HepG2 (cell line): ENCODE measurements around the gene MAP3K14. TPM values are rescaled to one million over a fixed set of nuclear protein-coding genes. Genes with fewer than 3 reads are reported as not detected.
A peak's percentile ranks its signal among the peaks of the same experiment; 100 is the strongest.

Experiments used
- ATAC-seq: fragments of 200-7000 bp; cut with Tn5 transposase; 3 replicates; pipeline ENCODE4 v1.9.1; 2020; ENCODE audit warnings: mild to moderate bottlenecking, moderate library complexity
- BruUV-seq: library from RNA; stranded (reverse); fragments of 400-500 nt; replicated peaks from 2 replicates; lab custom pipeline; 2021; lab: Mats Ljungman, UMichigan
- CTCF ChIA-PET: fragments of 300-600 bp; formaldehyde crosslinking; extraction: SDS; loops from one replicate; lab custom pipeline; 2021; ENCODE audit warnings: low total read pairs, inconsistent platforms, low intra/inter-chr PET ratio; lab: Yijun Ruan, JAX
- POLR2A ChIA-PET: fragments of 350-600 bp; sonication (Branson Sonifier 250); formaldehyde crosslinking; loops from one replicate; lab custom pipeline; 2020; ENCODE audit warnings: antibody characterized with exemption, inconsistent platforms; lab: Yijun Ruan, JAX
- DNase-seq: peaks from one replicate; pipeline ENCODE4 v3.0.0-alpha.2; 2015; ENCODE audit warnings: low spot score
- FAIRE-seq: peaks from 3 replicates; lab custom pipeline; 2011; peaks lifted over from hg19 to GRCh38; lab: Jason Lieb, UNC
- H2AFZ ChIP-seq: one replicate; pipeline ENCODE4 v1.6.1; 2011; ENCODE audit warnings: low read length, inconsistent platforms
- H3K27ac ChIP-seq: fragments of 300-600 bp; 3 replicates; pipeline ENCODE4 v1.8.0; 2011; ENCODE audit warnings: mixed run types, mild to moderate bottlenecking, mixed read lengths, low read length, inconsistent platforms; ENCODE audit not compliant: insufficient read depth; ENCODE audit errors: extremely low read length
- H3K27me3 ChIP-seq, 2 experiments: fragments of 200-600 bp in 1 of 2; 2 replicates in 1 of 2; 3 replicates in 1 of 2; pipeline versions ENCODE4 v1.6.0 to v1.8.0; 2011; ENCODE audit warnings: low read length in 2 of 2, mild to moderate bottlenecking in 2 of 2, moderate library complexity in 2 of 2, inconsistent platforms in 1 of 2; ENCODE audit not compliant: insufficient read depth in 2 of 2, control insufficient read depth in 1 of 2
- H3K36me3 ChIP-seq, 2 experiments: fragments of 200-600 bp in 1 of 2; replicated peaks in 1 of 2; 2 replicates in 1 of 2; 3 replicates in 1 of 2; pipeline versions ENCODE4 v1.5.1 to v1.8.0; 2011; ENCODE audit warnings: low read length in 2 of 2, inconsistent platforms in 1 of 2; ENCODE audit not compliant: insufficient read depth in 2 of 2, control insufficient read depth in 1 of 2
- H3K4me1 ChIP-seq: 2 replicates; pipeline ENCODE4 v1.5.1; 2012; ENCODE audit warnings: low read length, inconsistent platforms; ENCODE audit not compliant: insufficient read depth
- H3K4me2 ChIP-seq: 2 replicates; pipeline ENCODE4 v1.6.0; 2011; ENCODE audit warnings: low read depth, low read length, inconsistent platforms
- H3K4me3 ChIP-seq, 3 experiments: fragments of 200-600 bp in 1 of 3; sonication (generic), shearing (Covaris generic) in 1 of 3; replicated peaks in 1 of 3; 2 replicates each; pipeline ENCODE4 v1.5.1; 2011 to 2016; ENCODE audit warnings: low read length in 3 of 3, inconsistent platforms in 2 of 3, low read depth in 2 of 3, mild to moderate bottlenecking in 2 of 3, control low read depth in 1 of 3, mixed read lengths in 1 of 3; ENCODE audit not compliant: insufficient read depth in 1 of 3
- H3K79me2 ChIP-seq: one replicate; pipeline ENCODE4 v1.6.1; 2011; ENCODE audit warnings: low read length, inconsistent platforms; ENCODE audit not compliant: insufficient read depth
- H3K9ac ChIP-seq: 2 replicates; pipeline ENCODE4 v1.6.0; 2011; ENCODE audit warnings: mild to moderate bottlenecking, low read depth, low read length, inconsistent platforms; ENCODE audit not compliant: insufficient read depth
- H3K9me3 ChIP-seq: 2 replicates; pipeline ENCODE4 v1.5.1; 2012; ENCODE audit warnings: mild to moderate bottlenecking, low read length
- H4K20me1 ChIP-seq: 2 replicates; pipeline ENCODE4 v1.6.0; 2011; ENCODE audit warnings: inconsistent platforms, mild to moderate bottlenecking, low read length, moderate library complexity; ENCODE audit not compliant: insufficient read depth
- CEBPB ChIP-seq: IDR thresholded peaks from 2 replicates; pipeline ENCODE4 v1.6.1; 2011; ENCODE audit warnings: low read depth, low read length, improper control_type of control experiment, borderline replicate concordance
- GTF3A ChIP-seq: sonication (generic); formaldehyde crosslinking; conservative IDR thresholded peaks from 2 replicates; pipeline ENCODE4 v1.4.0; 2020; ENCODE audit warnings: mild to moderate bottlenecking, missing genetic modification reagents
- HCFC1 ChIP-seq: fragments of 150-350 bp; IDR thresholded peaks from 2 replicates; pipeline ENCODE4 v1.6.1; 2014; ENCODE audit warnings: low read depth, low read length
- IRF2 ChIP-seq: IDR thresholded peaks from 2 replicates; pipeline ENCODE4 v1.6.1; 2018; ENCODE audit warnings: missing genetic modification reagents, missing compliant biosample characterization
- KDM2A ChIP-seq: sonication (generic); formaldehyde crosslinking; IDR thresholded peaks from 2 replicates; pipeline ENCODE4 v1.4.0; 2020; ENCODE audit warnings: low read depth, missing genetic modification reagents, borderline replicate concordance
- PBX2 ChIP-seq: IDR thresholded peaks from 2 replicates; pipeline ENCODE4 v1.6.1; 2016; ENCODE audit warnings: control low read depth
- PCBP1 ChIP-seq: fragments of 200-400 bp; formaldehyde crosslinking; IDR thresholded peaks from 2 replicates; pipeline ENCODE4 v1.6.1; 2017; ENCODE audit warnings: mild to moderate bottlenecking, low read depth, low read length, borderline replicate concordance
- RARA ChIP-seq: IDR thresholded peaks from 2 replicates; pipeline ENCODE4 v1.6.1; 2016; ENCODE audit warnings: missing genetic modification reagents, missing compliant biosample characterization
- RXRA ChIP-seq: sonication (generic); formaldehyde crosslinking; IDR thresholded peaks from 2 replicates; pipeline ENCODE4 v1.5.1; 2020; ENCODE audit warnings: missing genetic modification reagents
- SKIL ChIP-seq: sonication (generic); formaldehyde crosslinking; IDR thresholded peaks from 2 replicates; pipeline ENCODE4 v1.8.0; 2022; ENCODE audit warnings: missing genetic modification reagents, mild to moderate bottlenecking, moderate library complexity, borderline replicate concordance
- U2AF2 ChIP-seq: fragments of 200-400 bp; formaldehyde crosslinking; IDR thresholded peaks from 2 replicates; pipeline ENCODE4 v1.6.1; 2017; ENCODE audit warnings: low read depth, mild to moderate bottlenecking, low read length
- ZBTB33 ChIP-seq: sonication (generic); formaldehyde crosslinking; IDR thresholded peaks from 2 replicates; pipeline ENCODE4 v1.4.0; 2020; ENCODE audit warnings: missing genetic modification reagents
- ZNF274 ChIP-seq: sonication (generic); formaldehyde crosslinking; IDR thresholded peaks from 2 replicates; pipeline ENCODE4 v1.5.1; 2020; ENCODE audit warnings: mild to moderate bottlenecking, missing genetic modification reagents
- ZNF326 ChIP-seq: sonication (generic); formaldehyde crosslinking; IDR thresholded peaks from 2 replicates; pipeline ENCODE4 v1.4.0; 2020; ENCODE audit warnings: missing genetic modification reagents, borderline replicate concordance
- WGBS: methylation state at CpG from one replicate; pipeline ENCODE4 v1.1.6; 2017; ENCODE audit warnings: low lambda C conversion rate; 5-methylcytosine and 5-hydroxymethylcytosine counted together
- in situ Hi-C: cut with HindIII; loops from 2 replicates; pipeline ENCODE4 v1.10.0; 2017; ENCODE audit warnings: low pct_unique_long_range_greater_than_20kb; ENCODE audit not compliant: extremely low pct_ligation_motif_present
- intact Hi-C: fragments of 100-400 bp; cut with micrococcal nuclease; formaldehyde crosslinking; loops from one replicate; pipeline ENCODE4 v1.10.0; 2022; ENCODE audit not compliant: unreplicated experiment
- polyA plus RNA-seq, 8 experiments: library from polyadenylated mRNA; depleted of rRNA in 3 of 8; stranded (reverse) in 7 of 8; unstranded in 1 of 8; fragments of >200 nt; fragmentation: Illumina TruSeq in 4 of 8; extraction: Trizol in 4 of 8; gene quantifications; 2 replicates each; pipeline versions ENCODE4 v1.2.1 to v1.2.3, GENCODE V29; 2011 to 2016; ENCODE audit warnings: low read depth in 4 of 8, missing spikeins in 1 of 8, mixed read lengths in 1 of 8; ENCODE audit not compliant: insufficient read depth in 1 of 8
- total RNA-seq, 5 experiments: library from RNA; depleted of rRNA; stranded (reverse); fragments of >200 nt; fragmentation: Illumina TruSeq; extraction: Trizol; gene quantifications; 2 replicates each; pipeline ENCODE4 v1.2.3, GENCODE V29; 2016; ENCODE audit warnings: low read depth in 1 of 5

The MAP3K14 gene
- total and polyA plus RNA-seq, 2 of the 13 experiments (the other 11 are each of a cell fraction or from before 2014, with no cell fraction given): 2.6 TPM

GRCh38 chr17:45243750-45244149 lies 73.1 kb downstream of the MAP3K14 start:
- BruUV-seq: no TSS peak
- H4K20me1 ChIP-seq: no peaks in the 10 kb centered on the region
- no peaks in the 10 kb centered on the region for H3K79me2 ChIP-seq
- no peak overlapping the region for H3K4me2 ChIP-seq
- H3K27ac ChIP-seq: no peak overlapping the region
- ChIA-PET POLR2A (interaction anchor here (1.2 to 1.5 kb wide), 2 partner anchors 14 to 95 kb away, joined by 3 read pairs; no protein-coding TSS in a partner anchor), CTCF (no interaction called here)
- 71% methylated on average over 16 of the region's 18 CpGs for WGBS
- peaks cover 13 to 71% of the 10 kb centered on the region in 2 experiments; a peak in 4 of 5 replicates for H3K27me3 ChIP-seq
- in situ Hi-C loops (no loop called here), intact Hi-C loops (no loop called here)
- peaks cover 37% of the 10 kb centered on the region for H3K4me1 ChIP-seq
- no peaks in the 10 kb centered on the region for H3K9me3 ChIP-seq
- ATAC-seq (no peak), FAIRE-seq (no peak), DNase-seq (no peak)
- H3K36me3 ChIP-seq: no peaks in the 10 kb centered on the region
- no peak overlapping the region for H3K4me3 ChIP-seq
- TF ChIP-seq U2AF2 (no peak), PCBP1 (0 out of 2 replicates have a peak, but pooled peaks have one; percentile 41), CEBPB (no peak), KDM2A (0 out of 2 replicates have a peak, but pooled peaks have one; percentile 12), RXRA (CRISPR knock-in tag) (0 out of 2 replicates have a peak, but pooled peaks have one; percentile 28), ZBTB33 (CRISPR knock-in tag) (peak; percentile 65)
- H2AFZ ChIP-seq: no peak overlapping the region
- H3K9ac ChIP-seq: no peak overlapping the region

GRCh38 chr17:45242029-45242414 lies 74.8 kb downstream of the MAP3K14 start:
- intact Hi-C loops (no loop called here), in situ Hi-C loops (no loop called here)
- Histone ChIP-seq H2AFZ (no peak overlapping the region), H3K4me1 (peaks cover 31% of the 10 kb centered on the region), H3K9ac (no peak overlapping the region), H3K4me3 (no peak overlapping the region), H3K27me3 (peaks cover 13 to 72% of the 10 kb centered on the region in 2 experiments), H3K9me3 (no peaks in the 10 kb centered on the region), H3K36me3 (no peaks in the 10 kb centered on the region), H3K79me2 (no peaks in the 10 kb centered on the region), H3K27ac (no peak overlapping the region), H3K4me2 (no peak overlapping the region), H4K20me1 (no peaks in the 10 kb centered on the region)
- 34% methylated on average over 3 of the region's 18 CpGs for WGBS
- DNase-seq (no peak), ATAC-seq (no peak), FAIRE-seq (no peak)
- ChIA-PET POLR2A (no interaction called here), CTCF (no interaction called here)
- BruUV-seq: no TSS peak
- no peak for TF ChIP-seq PBX2 (CRISPR knock-in tag)
- TF ChIP-seq IRF2 (CRISPR knock-in tag): no peak
- TF ChIP-seq ZNF326 (CRISPR knock-in tag): no peak
- TF ChIP-seq SKIL: no peak
- TF ChIP-seq GTF3A: no peak
- no peak for TF ChIP-seq RARA
- no peak for TF ChIP-seq ZNF274 (CRISPR knock-in tag)
- TF ChIP-seq HCFC1: no peak
